Liver (tissue), 3 donors: Measurements from ENCODE around the gene CNEP1R1.

Experiments
- ATF3 ChIP-seq: IDR thresholded peaks from 2 replicates; pipeline ENCODE4 v1.6.1; 2016; ENCODE audit warnings: antibody characterized with exemption
- CTCF ChIP-seq: fragments of 150-350 bp; IDR thresholded peaks from 2 replicates; pipeline ENCODE4 v1.5.1; 2017; ENCODE audit warnings: improper control_type of control experiment, low read depth, low read length; ENCODE audit not compliant: missing input control
- GABPA ChIP-seq, 2 donors: IDR thresholded peaks in 1 of 2; conservative IDR thresholded peaks in 1 of 2; 2 replicates each; pipeline ENCODE4 v1.6.1; 2016; ENCODE audit warnings: antibody characterized with exemption in 2 of 2, mild to moderate bottlenecking in 1 of 2, moderate library complexity in 1 of 2
- HNF4A ChIP-seq, 2 donors: conservative IDR thresholded peaks; 2 replicates each; pipeline ENCODE4 v1.6.1; 2016; ENCODE audit warnings: antibody characterized with exemption in 2 of 2, mild to moderate bottlenecking in 2 of 2
- MAX ChIP-seq: IDR thresholded peaks from 2 replicates; pipeline ENCODE4 v1.6.1; 2016; ENCODE audit warnings: antibody characterized with exemption
- RXRA ChIP-seq, 2 donors: IDR thresholded peaks; 2 replicates each; pipeline ENCODE4 v1.6.1; 2017 to 2018; ENCODE audit warnings: antibody characterized with exemption in 2 of 2, mild to moderate bottlenecking in 1 of 2
- TAF1 ChIP-seq: conservative IDR thresholded peaks from 2 replicates; pipeline ENCODE4 v1.6.1; 2016; ENCODE audit warnings: antibody characterized with exemption, mild to moderate bottlenecking
- YY1 ChIP-seq: IDR thresholded peaks from 2 replicates; pipeline ENCODE4 v1.6.1; 2016; ENCODE audit warnings: antibody characterized with exemption, mild to moderate bottlenecking
- TF ChIP-seq, protein P1 (sequence below): IDR thresholded peaks from 2 replicates; pipeline ENCODE4 v1.6.1; 2016; ENCODE audit warnings: antibody characterized with exemption
- TF ChIP-seq, protein P2 (sequence below): IDR thresholded peaks from 2 replicates; pipeline ENCODE4 v1.6.1; 2016; ENCODE audit warnings: antibody characterized with exemption, mild to moderate bottlenecking
- donor health status: healthy.
- donor health status: healthy.

DNA sequence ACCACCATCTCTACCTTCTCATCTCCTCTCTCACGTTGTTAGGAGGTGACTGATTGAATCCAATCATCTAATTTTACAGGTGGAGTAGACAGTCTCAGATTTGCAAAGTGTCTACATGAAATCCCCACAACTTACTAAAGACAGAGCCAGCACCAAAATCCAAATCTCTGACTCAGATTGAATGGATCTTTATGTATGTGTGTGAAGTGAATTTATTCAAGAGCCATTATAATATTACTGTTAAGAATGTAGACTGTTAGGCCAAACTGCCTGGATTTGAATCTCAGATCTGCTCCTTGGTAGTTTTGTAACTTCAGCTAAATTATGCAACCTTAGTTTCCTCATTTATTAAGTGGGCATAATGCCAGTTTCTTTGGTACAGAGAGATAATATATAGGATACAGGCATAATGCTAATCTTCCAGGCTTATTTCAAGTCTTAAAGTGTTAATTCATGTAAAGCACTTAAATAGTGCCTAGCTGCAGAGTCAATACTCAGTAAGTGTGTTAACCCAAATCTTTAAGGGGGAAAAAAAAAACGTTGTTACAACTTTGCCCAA lies 12.7 kb downstream of the CNEP1R1 start:
- TF ChIP-seq CTCF (no peak), MAX (no peak), ATF3 (no peak), GABPA (IDR thresholded peaks at IDR 0.05 in 1 of 2, conservative IDR thresholded peaks at IDR 0.05 in 1 of 2) (no peak), YY1 (no peak), RXRA (IDR thresholded peaks at IDR 0.05) (no peak), HNF4A (conservative IDR thresholded peaks at IDR 0.05) (no peak), TAF1 (no peak)
- TF ChIP-seq, protein P1, sequence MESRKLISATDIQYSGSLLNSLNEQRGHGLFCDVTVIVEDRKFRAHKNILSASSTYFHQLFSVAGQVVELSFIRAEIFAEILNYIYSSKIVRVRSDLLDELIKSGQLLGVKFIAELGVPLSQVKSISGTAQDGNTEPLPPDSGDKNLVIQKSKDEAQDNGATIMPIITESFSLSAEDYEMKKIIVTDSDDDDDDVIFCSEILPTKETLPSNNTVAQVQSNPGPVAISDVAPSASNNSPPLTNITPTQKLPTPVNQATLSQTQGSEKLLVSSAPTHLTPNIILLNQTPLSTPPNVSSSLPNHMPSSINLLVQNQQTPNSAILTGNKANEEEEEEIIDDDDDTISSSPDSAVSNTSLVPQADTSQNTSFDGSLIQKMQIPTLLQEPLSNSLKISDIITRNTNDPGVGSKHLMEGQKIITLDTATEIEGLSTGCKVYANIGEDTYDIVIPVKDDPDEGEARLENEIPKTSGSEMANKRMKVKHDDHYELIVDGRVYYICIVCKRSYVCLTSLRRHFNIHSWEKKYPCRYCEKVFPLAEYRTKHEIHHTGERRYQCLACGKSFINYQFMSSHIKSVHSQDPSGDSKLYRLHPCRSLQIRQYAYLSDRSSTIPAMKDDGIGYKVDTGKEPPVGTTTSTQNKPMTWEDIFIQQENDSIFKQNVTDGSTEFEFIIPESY, result no peak
- TF ChIP-seq, protein P2, sequence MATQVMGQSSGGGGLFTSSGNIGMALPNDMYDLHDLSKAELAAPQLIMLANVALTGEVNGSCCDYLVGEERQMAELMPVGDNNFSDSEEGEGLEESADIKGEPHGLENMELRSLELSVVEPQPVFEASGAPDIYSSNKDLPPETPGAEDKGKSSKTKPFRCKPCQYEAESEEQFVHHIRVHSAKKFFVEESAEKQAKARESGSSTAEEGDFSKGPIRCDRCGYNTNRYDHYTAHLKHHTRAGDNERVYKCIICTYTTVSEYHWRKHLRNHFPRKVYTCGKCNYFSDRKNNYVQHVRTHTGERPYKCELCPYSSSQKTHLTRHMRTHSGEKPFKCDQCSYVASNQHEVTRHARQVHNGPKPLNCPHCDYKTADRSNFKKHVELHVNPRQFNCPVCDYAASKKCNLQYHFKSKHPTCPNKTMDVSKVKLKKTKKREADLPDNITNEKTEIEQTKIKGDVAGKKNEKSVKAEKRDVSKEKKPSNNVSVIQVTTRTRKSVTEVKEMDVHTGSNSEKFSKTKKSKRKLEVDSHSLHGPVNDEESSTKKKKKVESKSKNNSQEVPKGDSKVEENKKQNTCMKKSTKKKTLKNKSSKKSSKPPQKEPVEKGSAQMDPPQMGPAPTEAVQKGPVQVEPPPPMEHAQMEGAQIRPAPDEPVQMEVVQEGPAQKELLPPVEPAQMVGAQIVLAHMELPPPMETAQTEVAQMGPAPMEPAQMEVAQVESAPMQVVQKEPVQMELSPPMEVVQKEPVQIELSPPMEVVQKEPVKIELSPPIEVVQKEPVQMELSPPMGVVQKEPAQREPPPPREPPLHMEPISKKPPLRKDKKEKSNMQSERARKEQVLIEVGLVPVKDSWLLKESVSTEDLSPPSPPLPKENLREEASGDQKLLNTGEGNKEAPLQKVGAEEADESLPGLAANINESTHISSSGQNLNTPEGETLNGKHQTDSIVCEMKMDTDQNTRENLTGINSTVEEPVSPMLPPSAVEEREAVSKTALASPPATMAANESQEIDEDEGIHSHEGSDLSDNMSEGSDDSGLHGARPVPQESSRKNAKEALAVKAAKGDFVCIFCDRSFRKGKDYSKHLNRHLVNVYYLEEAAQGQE, result no peak
